Measurements from ENCODE around the gene KCNG2.

Gene KCNG2

GRCh38 chr18:79825913-79826312 lies 28.2 kb downstream of the KCNG2 start:
- DNase-seq = no peak

DNA sequence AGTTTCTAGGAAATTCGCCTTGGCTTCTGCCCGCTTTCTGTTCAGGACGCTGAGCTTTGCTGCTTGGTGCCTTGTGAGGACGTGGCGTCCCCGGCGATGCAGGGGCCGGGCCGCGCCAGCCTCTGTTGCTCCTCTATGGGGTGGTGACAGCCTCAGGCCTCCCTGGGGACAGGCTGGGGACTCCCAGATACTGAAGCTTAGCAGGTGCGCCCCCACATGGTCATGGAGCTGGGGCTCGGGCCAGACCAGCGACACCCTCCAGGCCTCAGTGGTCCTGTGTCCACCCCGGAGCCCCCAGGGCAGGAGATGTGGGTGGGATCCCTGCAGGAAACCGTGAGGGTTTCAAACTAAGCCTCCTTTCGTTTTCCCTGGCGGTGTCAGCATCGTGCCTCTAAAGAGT lies 29.2 kb downstream of the KCNG2 start:
- no peak for DNase-seq

- DNase-seq = no peak
Measured at GRCh38 chr18:79828258-79828657, 30.5 kb downstream of the KCNG2 start.

DNA sequence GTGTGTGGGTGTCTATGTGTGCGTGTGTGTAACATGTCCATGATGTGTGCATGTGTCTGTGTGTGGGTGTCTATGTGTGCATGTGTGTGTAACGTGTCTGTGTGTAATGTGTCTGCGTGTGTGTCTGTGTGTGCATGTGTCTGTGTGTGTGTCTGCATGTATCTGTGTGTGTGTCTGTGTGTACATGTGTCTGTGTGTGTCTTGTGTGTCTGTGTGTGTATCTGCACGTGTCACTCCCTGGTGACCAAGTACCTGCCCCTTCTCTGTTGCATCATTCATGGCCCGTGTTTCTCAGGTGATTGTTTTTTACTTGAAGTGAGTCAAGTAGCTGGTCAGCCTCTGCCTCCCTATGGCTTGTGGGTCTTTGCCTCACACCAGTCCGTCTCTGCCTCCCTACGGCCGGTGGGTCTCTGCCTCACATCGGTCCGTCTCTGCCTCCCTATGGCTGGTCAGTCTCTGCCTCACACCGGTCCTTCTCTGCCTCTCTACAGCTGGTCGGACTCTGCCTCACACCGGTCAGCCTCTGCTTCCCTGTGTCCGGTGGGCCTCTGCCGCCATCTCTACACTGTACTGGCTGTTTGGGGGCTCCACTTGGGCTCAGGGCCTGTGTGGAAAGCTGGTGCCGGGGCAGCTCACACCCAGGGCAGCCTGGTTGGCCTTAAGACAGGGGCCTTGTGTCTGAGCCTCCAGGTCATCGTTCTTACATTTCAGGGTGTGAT lies 31.6 kb downstream of the KCNG2 start:
- DNase-seq = no peak

DNA sequence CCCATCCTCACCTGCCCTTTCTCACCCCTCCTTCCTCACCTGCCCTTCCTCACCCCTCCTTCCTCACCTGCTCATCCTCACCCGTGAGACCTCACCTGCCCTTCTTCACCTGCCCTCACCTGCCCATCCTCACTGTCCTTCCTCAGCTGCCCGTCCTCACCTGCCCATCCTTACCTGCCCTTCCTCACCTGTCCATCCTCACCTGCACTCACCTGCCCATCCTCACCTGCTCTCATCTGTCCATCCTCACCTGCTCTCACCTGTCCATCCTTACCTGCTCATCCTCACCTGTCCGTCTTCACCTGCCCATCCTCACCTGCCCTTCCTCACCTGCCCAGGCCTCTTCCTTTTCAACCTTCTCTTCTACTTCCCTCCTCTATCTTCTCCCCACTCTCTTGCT lies 34.4 kb downstream of the KCNG2 start:
- DNase-seq = no peak

GRCh38 chr18:79834834-79835233 lies 37.1 kb downstream of the KCNG2 start:
- DNase-seq = no peak

DNA sequence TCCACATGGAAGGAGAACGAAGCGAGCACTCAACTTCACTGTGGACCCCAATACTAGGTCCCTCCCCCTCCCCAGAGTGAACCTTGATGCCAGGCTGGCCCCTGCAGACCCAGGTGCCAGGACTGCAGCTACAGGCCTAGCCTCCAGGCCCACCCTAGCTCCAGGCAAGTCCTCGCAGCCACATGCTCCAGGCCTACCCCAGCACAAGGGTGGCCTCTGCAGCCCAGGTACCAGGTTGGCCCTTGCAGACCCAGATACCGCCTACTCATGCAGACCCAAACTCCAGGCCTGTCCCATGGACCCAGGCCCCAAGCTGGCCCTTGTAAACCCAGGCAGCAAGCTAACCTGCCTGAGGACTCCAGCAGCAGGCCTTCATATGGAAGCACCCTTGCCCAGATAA lies 44.2 kb downstream of the KCNG2 start:
- no peak for DNase-seq

DNA sequence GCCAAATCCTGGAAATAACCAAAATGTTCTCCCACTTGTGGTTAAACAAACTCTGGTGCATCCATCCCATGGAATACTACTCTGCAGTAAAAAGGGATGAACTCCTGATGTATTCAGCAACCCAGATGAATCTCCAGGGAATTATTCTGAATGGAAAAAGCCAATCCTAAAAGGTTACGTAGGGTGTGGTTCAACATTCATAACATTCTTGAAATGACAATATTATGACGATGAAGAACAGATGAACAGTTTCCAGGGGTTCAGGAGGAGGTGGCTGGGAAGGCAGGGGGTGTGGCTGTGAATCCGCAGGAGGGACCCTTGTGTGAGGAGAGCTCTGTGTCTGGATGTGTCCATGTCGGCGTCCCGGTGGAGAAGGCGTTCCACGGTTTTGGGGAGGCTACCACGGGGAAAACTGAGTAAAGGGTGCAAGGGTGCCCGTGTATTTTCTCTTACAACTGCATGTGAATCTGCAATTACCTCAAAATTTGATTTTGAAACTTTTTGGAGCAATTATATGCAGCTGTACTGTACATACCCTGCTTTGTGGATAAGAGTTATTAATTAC lies 47.3 kb downstream of the KCNG2 start:
- DNase-seq = no peak

- no peak for DNase-seq
Measured at GRCh38 chr18:79846936-79847557, 49.3 kb downstream of the KCNG2 start.

DNA sequence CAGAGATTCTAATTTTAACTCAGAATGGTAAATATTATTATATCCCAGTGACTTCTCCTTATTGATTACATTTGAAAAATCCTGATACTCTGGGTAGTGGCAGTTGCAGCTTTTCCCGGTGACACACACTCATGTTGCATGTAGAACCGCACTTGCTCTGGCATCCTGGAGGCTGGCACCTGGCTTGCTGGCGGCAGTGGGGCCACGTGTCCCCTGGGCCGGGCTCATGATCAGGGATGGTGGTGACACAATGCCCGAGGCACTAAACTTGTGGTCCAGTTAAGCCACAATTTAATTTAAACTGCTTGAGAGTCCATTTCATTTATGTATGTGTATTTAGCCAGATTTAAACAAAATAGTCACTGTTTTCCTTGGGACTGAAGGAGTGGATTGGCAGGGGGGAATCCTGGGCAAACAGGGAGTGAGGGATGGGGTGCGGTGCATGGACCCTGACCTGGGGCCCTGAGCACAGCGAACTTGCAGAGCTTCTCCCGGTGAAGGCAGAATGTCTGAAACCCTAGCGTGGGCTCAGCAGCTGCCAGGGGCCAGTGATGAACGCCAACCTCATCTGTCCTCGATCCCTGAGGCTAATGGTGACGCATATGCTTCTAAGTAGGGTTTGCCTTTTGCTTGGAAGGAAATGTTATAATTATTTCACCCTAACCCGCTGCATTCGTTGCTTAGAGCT lies 50.0 kb downstream of the KCNG2 start:
- DNase-seq = no peak

DNA sequence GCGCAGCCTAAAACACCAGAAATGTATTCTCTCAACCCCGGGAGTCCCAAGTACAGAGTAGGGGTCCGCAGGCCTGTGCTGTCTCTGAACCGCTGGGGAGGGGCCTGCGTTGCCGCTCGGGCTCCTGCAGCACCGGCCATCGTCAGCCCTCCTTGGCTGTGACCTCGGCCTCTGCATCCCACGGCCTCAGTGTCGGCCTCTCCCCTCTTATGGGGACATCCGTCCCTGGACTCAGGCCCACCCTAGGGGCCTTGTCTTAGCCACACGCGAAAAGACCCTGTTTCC lies 50.5 kb downstream of the KCNG2 start:
- DNase-seq = no peak

- no peak for DNase-seq
Measured at GRCh38 chr18:79848579-79849327, 51.0 kb downstream of the KCNG2 start.

DNA sequence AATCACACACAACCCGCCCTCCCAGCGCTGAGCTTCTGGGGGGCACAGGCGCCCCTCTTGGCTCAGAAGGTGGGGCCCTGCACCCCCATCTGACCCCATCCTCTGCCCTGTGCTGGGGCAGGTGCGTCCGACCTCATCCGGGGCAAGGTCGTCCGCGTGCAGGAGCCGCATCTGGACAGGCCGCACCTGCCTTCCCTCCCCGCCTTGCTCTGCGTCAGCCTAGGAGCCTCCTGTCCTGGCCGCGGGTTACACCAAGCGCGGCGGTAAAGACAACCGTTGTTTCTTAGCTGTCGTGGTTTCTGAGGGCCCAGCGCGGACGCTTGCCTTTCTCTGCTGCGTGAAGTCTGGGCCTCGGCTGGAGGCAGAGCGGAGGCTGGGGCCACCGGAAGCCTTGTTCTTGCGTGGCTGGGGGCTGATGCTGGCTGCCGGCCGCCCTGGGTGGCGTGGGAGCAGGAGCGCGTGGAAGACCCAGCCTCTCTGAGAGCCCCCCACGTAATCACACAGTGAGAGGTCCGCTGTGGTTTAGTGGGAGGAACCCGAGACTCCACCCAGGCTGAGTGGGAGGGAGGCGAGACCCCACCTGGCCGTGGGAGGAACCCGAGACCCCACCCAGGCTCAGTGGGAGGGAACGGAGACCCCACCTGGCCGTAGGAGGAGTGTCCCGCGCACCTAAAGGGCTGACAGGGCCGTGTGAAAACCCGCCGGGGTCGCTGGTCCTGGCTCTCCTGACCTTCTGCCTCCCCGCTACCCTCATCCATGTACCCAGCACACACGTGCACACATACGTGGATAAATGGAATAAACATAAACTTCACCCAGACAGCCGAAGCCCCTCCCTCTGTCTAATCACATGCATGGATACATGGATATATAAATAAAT lies 51.8 kb downstream of the KCNG2 start:
- DNase-seq = no peak

GRCh38 chr18:79850731-79851130 lies 53.0 kb downstream of the KCNG2 start:
- no peak for DNase-seq

DNA sequence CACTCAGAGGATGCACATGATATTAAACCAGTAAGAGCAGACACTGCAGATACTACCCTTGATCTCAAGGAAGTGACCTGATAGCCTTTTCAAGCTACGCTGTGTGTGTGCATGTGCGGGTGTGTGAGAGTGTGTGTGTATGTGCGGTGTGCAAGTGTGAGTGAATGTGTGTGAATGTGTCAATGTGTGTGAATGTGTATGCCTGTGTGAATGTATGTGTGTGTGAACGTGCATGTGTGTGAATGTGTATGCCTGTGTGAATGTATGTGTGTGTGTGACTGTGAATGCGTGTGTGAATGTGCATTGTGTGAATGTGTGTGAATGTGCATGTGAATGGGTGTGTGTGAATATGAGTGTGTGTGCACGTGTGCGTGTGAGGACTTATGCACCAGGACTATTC lies 53.8 kb downstream of the KCNG2 start:
- DNase-seq = no peak

DNA sequence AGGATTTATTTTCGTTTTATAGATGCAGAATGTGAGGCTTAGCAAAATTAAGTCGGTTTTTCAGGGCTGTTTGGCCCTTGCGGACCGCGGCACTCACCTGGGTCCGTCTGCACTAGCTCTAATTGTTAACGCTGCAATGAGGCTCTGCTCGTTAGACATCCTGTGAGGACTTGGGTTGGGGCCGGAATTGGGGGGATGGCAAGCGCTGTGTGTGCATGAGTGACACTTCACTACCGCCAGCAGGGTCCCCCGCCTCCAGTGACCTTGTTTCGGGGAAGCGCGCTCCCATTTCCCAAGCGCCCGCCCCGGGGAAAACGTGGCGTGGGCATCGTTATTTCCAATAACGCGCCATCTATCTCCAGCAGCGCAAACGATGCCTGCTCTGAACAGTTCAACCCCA lies 54.2 kb downstream of the KCNG2 start:
- DNase-seq = no peak

GRCh38 chr18:79852561-79853302 lies 55.0 kb downstream of the KCNG2 start:
- DNase-seq = no peak

- no peak for DNase-seq
Measured at GRCh38 chr18:79853303-79853992, 55.7 kb downstream of the KCNG2 start.

- DNase-seq = no peak
Measured at GRCh38 chr18:79853993-79854364, 56.2 kb downstream of the KCNG2 start.

DNA sequence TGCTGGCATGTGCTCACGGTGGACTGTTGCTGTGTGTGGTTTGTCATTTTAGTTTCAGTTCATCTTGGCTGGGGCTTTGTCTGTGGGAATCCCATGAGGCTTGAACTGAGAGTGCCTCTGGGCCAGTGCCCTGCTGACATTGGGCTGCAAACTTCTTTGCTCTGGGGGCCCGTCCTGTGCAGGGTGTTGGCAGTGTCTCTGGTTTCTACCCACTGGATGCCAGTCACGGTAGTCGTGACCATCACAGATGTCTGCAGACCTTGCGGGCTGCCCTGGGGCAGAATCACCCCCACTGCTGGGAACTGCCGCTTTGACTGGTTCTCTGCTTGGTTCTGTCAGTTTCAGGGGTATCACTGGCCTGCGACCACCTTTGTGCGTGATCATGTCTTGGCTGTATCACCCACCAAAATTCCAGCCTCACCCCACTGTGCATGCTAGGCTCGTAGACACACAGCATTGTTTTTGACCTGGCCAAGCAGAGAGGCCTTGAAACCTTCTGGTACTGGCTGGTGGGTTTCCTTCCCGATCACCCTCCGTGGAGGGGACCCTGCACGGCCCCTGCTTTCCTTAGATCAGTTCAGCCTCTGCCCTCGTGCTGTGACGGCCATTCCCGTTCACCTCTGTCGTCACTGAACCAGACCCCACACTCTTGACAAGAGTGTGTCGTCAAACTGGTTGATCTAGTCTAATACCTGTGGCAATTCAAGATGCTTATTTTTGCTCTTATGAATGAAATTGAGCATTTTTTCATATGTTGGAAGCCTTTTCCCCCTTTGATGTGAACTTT lies 57.6 kb downstream of the KCNG2 start:
- DNase-seq = no peak
